Mucosa of descending colon (tissue), 3 donors: ENCODE data around the gene TMOD4. TPM values are rescaled to one million over a fixed set of nuclear protein-coding genes. Genes with fewer than 3 reads are reported as not detected.

ENCODE experiments used
- ATAC-seq: fragments of 200-7000 bp; cut with Tn5 transposase; one replicate; pipeline ENCODE4 v1.9.1; 2020; ENCODE audit warnings: mild to moderate bottlenecking, moderate library complexity
- DNase-seq, 3 donors: peaks; one replicate each; pipeline ENCODE4 v3.0.0-alpha.2; 2020
- H3K36me3 ChIP-seq: fragments of 200-600 bp; one replicate; pipeline ENCODE4 v1.8.0; 2021; ENCODE audit warnings: low read depth, mild to moderate bottlenecking
- H3K4me1 ChIP-seq: fragments of 200-600 bp; one replicate; pipeline ENCODE4 v1.8.0; 2021; ENCODE audit warnings: low read depth, mild to moderate bottlenecking
- H3K4me3 ChIP-seq: fragments of 200-600 bp; one replicate; pipeline ENCODE4 v1.8.0; 2021; ENCODE audit warnings: mild to moderate bottlenecking
- H3K9me3 ChIP-seq: fragments of 200-600 bp; one replicate; pipeline ENCODE4 v1.8.0; 2021; ENCODE audit warnings: mild to moderate bottlenecking
- intact Hi-C, 2 donors: fragments of 100-400 bp; cut with DNase I in 1 of 2; cut with micrococcal nuclease in 1 of 2; formaldehyde crosslinking; loops; one replicate each; pipeline versions ENCODE4 v1.11.0 to v1.11.1; 2022; cut with DNase I, micrococcal nuclease
- total RNA-seq, 3 donors: library from RNA; stranded (reverse); fragmentation: NEBNext Ultra II Directional in 2 of 3; extraction: Animal tissue kit (Norgen Biotek cat#: 25700) in 2 of 3; gene quantifications; one replicate each; pipeline versions ENCODE4 v1.2.1 to v1.2.4, GENCODE V29; 2021 to 2023
- TF ChIP-seq, protein P1 (sequence below): fragments of 200-600 bp; IDR thresholded peaks from one replicate; pipeline ENCODE4 v1.8.0; 2022; ENCODE audit warnings: antibody characterized with exemption, mild to moderate bottlenecking
- donor health status: DM: no; HTN: no; CAD: no; lungs with moderate emphysema.
- donor health status: DM: no; HTN: no; CAD: no.
- donor health status: DM: no; HTN: yes; CAD: no.

The TMOD4 gene
- total RNA-seq, 3 donors from 2014 or later: 1.0 to 2.5 TPM; not detected in 1

DNA sequence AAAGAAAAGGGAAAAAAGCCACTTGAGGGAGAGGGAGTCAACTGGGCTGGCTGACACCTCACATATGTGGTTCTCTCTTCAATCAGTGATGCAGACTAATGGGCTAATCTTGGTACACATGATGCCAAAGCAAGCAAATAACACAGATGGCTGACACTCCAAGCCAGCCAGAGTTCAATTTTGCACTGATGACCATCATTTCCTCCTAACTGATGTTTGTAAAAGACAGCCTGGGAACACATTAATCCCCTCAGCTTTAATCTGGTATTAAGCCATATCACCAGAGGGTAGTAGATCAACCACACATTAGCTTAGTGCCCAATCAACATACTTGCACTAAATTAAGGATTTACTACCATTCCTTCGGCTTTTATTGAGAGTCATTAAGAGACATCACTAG lies 11.4 kb upstream of the TMOD4 start:
- intact Hi-C loops: no loop called here
- ATAC-seq (no peak), DNase-seq (no peak)
- Histone ChIP-seq H3K4me3 (no peak overlapping the region), H3K4me1 (peaks cover 9% of the 10 kb centered on the region), H3K36me3 (peaks cover 12% of the 10 kb centered on the region), H3K9me3 (no peaks in the 10 kb centered on the region)
- TF ChIP-seq, protein P1, sequence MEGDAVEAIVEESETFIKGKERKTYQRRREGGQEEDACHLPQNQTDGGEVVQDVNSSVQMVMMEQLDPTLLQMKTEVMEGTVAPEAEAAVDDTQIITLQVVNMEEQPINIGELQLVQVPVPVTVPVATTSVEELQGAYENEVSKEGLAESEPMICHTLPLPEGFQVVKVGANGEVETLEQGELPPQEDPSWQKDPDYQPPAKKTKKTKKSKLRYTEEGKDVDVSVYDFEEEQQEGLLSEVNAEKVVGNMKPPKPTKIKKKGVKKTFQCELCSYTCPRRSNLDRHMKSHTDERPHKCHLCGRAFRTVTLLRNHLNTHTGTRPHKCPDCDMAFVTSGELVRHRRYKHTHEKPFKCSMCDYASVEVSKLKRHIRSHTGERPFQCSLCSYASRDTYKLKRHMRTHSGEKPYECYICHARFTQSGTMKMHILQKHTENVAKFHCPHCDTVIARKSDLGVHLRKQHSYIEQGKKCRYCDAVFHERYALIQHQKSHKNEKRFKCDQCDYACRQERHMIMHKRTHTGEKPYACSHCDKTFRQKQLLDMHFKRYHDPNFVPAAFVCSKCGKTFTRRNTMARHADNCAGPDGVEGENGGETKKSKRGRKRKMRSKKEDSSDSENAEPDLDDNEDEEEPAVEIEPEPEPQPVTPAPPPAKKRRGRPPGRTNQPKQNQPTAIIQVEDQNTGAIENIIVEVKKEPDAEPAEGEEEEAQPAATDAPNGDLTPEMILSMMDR: no peak

DNA sequence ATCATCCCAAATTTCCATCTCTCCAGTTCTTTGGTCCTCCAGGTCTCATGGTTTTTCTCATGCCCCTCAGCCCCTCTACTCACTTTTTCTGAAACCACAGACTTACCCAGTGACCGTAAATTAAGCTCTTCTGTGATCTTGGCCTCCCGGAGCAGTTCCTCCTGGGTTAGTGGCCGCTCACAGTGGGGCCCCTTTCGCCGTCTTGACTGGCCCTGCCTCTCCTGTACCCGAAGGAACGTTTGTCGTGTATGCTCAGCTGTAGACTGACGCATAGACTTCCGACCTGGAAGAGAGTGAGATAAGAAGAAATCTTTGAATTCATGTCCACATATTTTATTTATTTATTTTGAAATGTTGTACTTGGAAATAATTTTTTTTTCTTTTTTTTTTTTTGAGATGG lies 8.4 kb upstream of the TMOD4 start:
- TF ChIP-seq, protein P1: no peak
- Histone ChIP-seq H3K9me3 (no peaks in the 10 kb centered on the region), H3K4me3 (no peak overlapping the region), H3K4me1 (peaks cover 9% of the 10 kb centered on the region), H3K36me3 (peaks cover 21% of the 10 kb centered on the region)
- ATAC-seq: no peak
- intact Hi-C loops: no loop called here
- no peak for DNase-seq

DNA sequence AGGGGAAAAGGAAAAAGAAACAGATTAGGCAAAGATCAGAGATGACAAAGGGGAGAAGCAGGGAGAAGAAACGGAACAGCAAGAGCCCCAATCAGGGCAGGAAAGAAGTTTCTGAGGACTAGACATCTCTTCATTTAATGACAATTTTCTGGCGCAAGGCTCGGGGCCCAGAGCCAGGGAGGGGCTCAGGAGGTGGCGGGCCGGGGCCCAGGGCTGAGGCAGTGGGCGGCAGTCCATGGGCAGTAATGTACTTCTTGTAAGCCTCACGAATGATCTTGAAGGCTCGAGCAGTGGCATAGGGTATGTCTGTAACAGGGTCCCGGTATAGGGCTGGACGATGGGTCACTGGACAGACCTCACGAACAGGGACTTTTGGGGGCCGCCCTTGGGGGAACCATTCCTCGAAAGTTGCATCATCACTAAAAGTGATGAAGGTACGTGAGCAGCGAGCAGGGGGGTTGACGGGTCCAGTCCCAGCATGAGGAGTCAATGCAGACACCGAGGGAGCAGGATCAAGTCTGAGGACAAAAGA lies 799 bp upstream of the TMOD4 start:
- TF ChIP-seq, protein P1: no peak
- ATAC-seq (no peak), DNase-seq (no peak)
- Histone ChIP-seq H3K36me3 (peaks cover 11% of the 10 kb centered on the region), H3K4me1 (no peaks in the 10 kb centered on the region), H3K4me3 (no peak overlapping the region), H3K9me3 (no peaks in the 10 kb centered on the region)
- intact Hi-C loops: no loop called here

DNA sequence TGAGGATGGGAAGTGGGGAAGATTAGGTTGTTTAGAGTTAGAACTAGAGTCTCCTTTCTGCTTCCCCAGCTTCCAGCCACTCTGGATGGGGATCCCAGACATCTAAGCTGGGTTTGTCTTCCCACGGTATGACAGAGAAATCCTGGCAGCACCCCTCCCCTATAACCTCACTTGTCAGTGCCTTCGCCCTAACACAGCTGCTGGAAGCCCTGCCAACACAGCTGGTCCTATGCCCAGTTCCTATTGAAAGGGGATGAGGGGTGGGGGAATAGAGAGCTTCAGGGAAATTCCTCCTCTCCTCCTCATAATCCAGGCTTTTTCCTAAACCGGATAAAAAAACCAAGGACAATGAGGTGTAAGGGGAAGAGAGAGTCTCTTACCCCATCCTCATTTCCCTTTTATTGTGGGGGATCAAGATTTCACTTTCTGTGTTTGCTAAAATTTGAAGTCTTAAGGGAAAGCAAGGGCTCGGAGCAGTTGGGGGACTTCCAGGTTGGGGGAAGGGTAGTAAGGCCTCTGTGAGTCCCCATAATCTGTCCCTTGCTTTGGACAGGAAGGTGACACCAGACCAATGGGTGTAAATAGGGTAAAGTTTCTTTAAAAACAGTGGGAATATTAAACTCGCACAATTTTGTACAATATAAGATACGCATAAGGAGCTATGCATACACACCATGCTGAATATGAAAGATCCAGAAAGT lies 590 bp downstream of the TMOD4 start:
- intact Hi-C loops: no loop called here
- no peak for ATAC-seq
- no peaks in the 10 kb centered on the region for H3K4me1 ChIP-seq
- no peak for DNase-seq
- no peaks in the 10 kb centered on the region for H3K9me3 ChIP-seq
- H3K4me3 ChIP-seq: no peak overlapping the region
- H3K36me3 ChIP-seq: peaks cover 8% of the 10 kb centered on the region
- TF ChIP-seq, protein P1: no peak

DNA sequence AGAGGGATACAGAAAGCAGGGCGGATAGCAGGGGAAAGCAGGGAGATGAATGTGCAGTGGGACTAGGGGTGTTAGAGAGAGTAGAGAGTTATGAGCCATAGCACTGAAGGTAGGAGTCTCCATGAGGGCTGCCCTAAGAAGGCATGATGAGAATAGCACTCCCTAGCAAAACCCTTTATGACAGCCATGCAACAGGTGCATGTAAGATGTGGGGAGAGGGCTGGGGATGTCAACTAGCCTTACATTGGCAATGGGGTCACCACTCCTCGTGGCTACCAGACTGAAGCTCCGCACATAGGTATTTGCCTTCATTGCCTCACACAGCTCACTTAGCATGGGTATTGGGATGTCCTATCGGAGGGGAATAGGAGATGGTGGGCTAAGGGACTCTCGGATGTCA lies 4.6 kb downstream of the TMOD4 start:
- no peak for DNase-seq
- Histone ChIP-seq H3K4me1 (peaks cover 7% of the 10 kb centered on the region), H3K36me3 (no peaks in the 10 kb centered on the region), H3K9me3 (no peaks in the 10 kb centered on the region), H3K4me3 (no peak overlapping the region)
- no peak for ATAC-seq
- TF ChIP-seq, protein P1: no peak
- intact Hi-C loops: no loop called here
